HG03342 (cell line): ENCODE measurements around the gene IL5RA.
A peak's percentile ranks its signal among the peaks of the same experiment; 100 is the strongest.

Source experiments
- ATAC-seq: cut with Tn5 transposase; IDR thresholded peaks from one replicate; pipeline ENCODE4 v1.9.1; 2021; ENCODE audit warnings: mild to moderate bottlenecking, moderate library complexity; ENCODE audit not compliant: unreplicated experiment

IL5RA gene, protein sequence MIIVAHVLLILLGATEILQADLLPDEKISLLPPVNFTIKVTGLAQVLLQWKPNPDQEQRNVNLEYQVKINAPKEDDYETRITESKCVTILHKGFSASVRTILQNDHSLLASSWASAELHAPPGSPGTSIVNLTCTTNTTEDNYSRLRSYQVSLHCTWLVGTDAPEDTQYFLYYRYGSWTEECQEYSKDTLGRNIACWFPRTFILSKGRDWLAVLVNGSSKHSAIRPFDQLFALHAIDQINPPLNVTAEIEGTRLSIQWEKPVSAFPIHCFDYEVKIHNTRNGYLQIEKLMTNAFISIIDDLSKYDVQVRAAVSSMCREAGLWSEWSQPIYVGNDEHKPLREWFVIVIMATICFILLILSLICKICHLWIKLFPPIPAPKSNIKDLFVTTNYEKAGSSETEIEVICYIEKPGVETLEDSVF

DNA sequence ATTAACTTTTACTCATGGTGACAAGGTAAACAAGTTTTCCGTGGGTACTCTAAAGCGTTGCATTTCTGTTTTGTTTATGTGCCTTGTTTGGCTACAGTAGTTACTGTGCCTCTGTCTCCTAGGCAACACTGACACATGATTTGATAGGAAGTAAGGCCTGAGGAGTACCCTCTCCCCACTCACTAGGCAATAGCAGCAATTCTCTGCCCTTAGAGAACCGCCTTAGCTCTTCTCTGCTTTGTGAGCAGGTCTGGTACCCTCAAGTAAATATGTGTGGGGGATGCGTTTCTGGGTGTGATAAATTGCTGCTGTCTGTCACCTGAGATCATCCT, at the start of gene IL5RA:
TSS of gene IL5RA (minus strand) at position 76 of the 332 bp plus-strand sequence. CDS start 5,390 bp downstream, outside the sequence.
- ATAC-seq, result peak; percentile 68

DNA sequence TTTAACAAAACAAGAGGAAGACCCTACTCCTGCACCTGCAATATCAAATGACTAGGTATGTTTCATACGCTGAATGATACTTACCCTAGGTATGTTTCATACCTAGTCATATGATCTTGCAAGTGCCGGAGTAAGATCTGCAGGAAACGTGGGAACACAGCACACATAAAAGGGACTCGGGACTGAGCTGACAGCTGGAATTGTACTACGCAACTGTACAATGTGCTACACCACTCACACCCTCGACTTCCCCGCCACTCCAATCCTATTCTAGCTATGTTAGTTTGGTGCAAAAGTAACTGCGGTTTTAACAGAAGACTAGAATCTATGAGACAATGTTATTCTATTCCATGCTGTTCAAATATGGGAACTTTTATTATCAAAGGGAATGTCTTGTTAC, 47.3 kb upstream of the IL5RA start:
- no peak for ATAC-seq

DNA sequence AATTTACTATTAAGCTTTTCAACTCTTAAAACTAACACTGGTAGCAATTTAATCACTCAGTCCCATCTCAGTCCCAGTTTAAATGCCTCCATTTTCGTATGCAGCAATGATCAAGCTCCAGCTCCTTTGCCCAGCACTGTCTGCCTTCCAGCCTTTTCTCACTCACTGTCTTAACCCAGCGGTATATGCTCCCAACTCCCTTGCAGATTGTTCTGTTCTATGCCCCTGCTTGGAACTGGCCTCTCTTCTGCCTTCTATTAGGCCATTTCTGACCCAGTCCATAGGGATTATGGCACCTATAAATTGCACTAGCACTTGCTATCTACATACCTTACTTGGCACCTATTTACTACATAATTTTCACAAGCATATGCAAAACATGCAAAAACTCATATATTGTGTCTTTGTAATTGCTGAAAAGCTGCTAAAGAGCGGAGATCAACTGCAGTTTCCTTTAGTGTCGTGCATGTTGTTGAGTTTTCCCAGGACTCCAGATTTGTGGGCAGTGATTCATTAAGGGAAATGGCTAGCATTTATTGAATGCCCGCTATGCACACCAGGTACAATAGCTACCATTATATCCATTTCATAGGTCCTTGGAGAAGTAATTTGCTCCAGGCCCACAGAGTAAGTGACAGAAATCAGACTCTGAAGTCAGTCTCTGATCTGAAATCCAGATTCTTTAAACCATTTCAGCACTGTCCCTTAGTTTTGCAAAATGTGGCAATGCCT, 44.9 kb upstream of the IL5RA start:
- ATAC-seq, result no peak

DNA sequence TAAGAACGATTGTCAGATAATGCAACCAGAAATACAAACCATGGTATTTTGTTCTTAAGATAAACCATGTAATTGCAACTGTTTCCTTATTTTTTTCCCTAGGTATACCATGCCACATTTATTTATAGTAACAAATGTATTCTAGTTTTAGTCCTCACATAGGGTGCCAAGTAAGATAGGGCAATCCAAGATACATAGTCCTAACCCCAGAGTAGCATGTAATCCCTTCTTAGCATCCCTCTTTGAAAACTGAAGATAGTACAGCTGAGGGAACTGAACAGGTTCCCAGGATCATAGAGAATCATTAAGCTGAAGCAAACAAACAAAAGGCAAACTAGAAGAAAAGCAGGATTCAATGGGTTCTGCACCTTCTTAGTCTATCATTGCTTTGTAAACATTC, 41.3 kb upstream of the IL5RA start:
- ATAC-seq, result no peak

DNA sequence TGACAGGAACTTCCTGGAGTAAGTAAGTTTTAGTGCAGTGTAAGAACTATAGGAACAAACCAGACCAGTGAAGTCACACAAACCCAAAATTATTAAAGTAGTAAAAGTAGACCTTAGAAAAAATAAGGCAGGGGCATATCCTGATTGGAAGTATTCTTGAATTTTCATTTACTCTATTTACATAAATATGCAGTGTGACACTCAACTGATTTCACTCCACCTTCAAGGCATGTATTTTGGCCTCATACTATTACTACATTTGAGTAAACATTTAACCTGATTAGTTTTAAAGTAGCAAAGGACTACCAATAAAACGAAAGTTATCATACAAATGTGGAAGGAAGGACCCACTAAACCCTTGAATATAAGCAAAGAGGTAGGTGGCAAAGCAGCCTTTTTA, 39.4 kb upstream of the IL5RA start:
- no peak for ATAC-seq

DNA sequence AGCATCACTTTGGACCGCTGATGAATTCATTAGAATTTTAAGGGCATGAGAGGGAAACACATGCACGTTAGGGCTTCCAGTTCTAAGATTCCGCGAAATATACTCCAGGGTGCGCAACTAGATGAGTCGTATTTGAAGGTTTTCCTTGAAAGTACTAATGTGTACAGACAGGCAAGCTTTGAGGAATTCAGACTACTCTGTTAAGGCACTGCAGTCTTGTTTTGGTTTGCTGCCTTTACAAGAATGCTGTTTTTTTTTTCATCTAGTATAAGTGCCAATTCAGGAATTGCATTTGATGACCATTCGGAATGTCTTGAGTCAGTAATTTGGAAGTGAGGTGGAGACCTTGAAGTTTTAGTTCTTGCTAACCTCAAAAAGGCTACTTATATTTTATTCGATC, 35.7 kb upstream of the IL5RA start:
- no peak for ATAC-seq

DNA sequence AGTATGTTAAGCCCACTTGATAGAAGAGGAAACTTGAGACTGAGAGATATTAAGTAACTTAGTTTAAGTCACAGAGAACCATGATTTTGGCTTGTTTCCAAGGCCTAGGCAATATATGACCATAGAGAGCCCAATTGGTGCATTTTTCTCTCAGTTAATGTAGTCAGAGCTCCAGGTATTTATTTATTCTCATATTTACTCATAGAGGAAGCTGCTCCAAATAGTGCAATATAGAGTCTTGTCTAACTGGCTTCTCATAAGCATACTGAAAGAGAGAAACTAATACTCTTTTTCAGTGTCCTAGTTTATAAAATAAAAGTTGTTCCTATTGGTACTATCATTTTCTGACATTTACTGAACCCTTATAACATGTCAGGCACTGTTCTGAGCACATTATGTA, 31.8 kb upstream of the IL5RA start:
- no peak for ATAC-seq

DNA sequence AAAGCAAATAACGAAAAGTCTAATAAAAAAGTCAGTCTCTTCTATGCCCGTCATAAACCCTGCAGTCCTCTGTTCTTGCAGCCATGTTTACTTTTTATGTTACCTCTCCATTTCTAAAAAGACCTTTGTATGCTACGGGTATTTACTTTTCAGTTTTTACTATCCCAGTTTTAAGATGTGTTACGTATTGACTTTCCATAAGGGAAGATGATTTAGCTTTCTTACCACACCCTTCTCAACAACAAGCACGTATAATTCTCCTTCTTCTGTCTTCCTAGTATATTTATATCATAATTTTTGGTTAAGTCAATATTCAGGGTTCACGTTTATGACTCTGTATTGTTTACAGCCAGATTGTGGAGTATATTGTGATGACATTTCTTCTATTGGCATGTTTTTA, 27.4 kb upstream of the IL5RA start:
- ATAC-seq, result no peak

DNA sequence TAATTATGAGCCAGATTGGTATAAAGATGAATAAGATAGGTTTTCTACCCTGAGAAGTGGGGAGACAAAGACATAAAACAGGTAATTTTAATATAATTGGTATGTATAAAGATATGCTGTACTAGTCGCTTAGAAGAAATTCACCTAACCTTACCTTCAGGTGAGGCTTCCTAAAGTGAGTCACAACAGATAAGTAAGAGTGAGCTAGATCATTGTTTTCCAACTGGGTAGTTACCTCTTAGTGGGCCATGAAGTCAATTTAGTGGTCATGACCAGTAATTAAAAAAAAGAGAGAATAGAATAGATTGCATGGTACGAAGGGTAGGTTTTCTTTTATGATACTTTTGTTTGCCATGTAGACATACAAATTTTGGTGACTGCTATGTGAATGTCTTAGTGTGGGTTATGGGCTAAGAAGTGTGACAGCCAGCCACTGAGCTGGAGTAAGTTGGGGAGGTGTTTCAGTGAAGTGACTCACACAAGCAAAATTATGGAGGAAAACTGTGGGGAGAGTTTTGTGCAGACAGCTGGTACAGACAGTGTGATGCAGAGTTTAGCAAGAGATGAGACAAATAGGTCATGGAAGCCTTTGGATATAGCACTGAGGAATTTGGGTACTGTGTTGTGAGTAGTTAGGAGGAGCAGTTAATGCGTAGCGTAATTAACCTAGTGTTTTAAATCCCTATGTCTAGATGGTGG, 24.7 kb upstream of the IL5RA start:
- ATAC-seq, result no peak

DNA sequence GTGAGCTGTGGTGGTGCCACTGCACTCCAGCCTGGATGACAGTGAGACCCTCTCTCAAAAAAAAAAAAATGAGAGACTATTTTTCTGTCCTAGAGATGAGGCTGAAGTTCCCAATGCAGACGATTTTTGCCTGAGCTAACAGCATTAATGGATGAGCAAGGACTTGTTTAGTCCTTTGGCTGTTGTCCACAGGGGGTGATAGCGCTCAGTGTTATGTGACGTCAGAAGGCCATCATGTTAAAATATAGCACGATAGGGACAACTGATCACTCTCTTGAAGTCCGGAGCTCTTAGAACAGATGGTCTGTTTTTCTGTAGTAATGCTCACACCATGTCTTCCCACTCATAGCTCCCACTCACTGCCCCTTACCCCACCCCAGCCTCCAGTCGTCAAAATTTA, 23.3 kb upstream of the IL5RA start:
- ATAC-seq, result no peak

DNA sequence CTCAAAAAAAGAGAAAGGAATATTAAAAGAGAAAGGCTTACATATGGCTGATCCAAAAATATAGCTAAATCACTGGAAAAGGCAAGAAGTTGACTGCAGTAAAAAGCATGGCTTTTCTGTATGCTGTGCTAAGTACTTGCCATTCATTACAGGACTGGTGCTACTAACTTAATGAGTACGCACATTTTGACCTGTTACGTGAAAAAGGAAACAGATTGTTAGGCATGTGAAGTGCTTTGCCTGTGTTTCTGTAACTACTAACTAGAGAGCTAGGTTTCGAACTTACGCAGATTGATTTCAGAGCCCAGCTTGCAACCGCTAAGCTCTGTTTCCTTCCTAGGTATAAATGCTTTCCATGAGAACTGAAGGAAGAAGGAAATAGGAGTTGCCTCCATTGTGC, 19.4 kb upstream of the IL5RA start:
- ATAC-seq, result no peak

DNA sequence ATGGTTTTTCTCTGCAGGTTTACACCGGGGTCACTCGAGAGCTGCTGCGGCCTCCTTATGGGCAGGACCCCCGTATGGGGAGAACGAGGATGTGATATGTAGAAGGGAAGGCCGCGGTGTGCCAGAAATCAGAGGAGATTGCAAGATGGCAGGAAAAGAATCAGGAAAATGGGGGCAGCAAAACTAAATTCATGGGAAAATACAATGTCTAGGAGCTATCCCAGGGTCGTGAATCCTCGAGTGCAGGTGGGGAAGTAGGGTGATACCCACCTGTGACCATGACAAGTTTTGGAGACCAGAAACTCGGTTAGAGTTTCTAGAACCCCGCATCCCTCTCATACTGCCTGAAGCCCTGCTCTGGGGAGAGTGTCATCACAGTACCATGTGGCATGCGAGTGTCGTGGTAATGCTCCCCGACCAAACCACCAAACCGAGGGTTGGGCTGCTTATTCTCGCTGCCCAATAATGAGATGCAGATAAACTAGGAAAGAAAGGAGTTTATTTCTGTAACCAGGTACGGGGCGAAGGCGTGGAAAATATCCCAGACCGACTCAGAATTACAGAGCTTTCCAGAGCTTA, 17.3 kb upstream of the IL5RA start:
- ATAC-seq, result no peak

DNA sequence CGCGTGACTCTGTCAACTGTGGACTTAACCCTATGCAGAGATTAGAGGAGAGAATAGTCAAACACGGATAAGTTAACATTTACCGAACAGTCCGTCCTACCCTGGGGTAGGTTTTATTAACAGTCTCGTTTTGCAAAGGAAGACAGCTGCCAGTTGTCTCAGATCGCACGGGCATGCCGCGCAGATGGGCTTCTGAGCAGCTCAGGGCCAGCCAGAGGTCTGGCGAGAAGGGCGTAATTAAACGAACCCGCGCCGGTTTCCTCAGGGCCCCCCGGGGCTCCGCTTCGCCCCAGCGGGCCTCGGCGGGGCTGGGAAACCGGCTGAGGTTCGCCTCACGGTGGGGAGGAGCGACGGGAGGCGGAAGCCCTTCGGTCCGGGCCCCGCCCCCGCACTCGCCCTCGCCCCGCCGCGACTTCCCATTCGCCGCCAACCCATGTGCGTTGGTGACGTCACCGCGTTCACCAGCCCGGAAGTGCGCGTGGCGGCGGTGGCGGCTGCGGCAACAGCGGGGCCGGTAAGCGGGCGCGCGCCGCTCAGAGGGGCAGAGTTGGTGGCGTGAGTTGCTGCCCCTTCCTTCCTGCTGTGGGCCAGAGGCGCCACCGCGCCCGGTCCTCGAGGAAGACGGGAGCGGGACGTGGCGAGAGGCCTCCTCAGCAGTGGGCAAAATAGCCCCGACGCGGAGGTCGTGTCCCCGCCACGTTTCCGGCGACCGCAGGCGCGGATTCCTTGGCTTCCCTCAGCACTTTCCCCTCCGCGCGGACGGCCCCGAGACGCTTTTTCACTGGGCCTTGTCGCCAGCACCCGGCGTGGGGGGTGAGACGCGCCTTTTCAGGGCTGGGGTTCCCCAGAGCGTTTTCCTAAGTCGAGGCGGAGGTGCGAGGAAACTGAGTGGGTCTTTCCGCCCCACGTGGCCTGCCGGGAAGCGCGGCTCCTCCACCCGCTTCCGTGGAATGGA, 16.6 kb upstream of the IL5RA start, which contains the start of gene TRNT1:
TSS of gene TRNT1 (plus strand) at position 464 of the 955 bp plus-strand sequence. CDS start 2,101 bp downstream, outside the sequence.
- ATAC-seq, result peak; percentile 97

DNA sequence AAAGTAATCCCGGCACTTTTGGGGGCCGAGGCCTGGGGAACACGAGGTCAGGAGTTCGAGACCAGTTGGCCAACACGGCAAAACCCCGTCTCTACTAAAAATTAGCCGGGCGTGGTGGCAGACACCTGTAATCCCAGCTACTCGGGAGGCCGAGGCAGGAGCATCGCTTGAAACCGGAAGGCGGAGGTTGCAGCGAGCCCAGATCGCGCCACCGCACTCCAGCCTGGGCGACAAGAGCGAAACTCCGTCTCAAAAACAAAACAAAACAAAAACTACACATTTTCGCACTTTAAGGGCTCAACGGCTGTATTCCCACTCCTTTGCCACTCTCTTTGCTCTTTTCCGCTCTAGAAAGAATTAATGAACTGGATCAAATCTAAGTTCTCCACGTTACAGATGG, 15.8 kb upstream of the IL5RA start:
- no peak for ATAC-seq

DNA sequence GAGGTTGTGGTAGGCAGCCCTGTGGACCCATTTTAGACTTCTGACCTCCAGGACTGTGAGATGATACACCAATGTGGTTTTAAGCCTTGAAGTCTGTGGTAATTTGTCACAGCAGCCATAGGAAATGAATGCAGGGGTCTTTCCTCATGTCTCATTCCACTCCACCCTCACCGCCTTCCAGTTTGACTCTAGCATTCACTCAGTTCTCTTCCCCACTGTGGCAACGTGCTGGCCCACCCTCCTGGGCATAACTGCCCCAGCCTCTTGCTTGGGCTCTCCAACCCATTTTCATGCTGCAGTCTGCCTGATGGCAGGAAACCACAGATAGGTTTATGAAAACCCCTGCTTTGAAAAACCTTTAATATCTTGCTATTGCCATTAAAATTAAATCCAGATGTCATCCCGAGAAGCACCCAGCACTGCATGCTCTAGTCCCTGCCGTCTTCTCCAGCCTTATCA, 9.2 kb upstream of the IL5RA start:
- ATAC-seq, result no peak

DNA sequence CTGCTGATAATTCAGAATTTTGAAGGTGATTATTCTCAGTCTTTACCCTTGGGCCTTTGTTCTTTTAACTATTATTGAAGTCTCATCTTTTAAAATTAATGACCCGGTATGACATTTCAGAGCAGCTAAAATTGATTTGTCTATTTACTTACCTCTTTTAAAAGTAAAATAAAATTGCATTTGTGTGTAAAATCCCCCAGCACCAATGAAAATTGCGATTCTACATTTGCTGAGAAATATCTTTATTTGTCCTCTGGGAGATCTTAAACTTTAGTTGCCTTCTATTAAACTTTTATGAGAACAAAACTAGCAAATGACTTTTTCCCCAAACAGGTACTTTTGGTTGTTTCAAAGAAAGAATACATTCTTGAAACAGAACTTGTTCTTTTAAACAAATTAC, 7.5 kb upstream of the IL5RA start:
- no peak for ATAC-seq

DNA sequence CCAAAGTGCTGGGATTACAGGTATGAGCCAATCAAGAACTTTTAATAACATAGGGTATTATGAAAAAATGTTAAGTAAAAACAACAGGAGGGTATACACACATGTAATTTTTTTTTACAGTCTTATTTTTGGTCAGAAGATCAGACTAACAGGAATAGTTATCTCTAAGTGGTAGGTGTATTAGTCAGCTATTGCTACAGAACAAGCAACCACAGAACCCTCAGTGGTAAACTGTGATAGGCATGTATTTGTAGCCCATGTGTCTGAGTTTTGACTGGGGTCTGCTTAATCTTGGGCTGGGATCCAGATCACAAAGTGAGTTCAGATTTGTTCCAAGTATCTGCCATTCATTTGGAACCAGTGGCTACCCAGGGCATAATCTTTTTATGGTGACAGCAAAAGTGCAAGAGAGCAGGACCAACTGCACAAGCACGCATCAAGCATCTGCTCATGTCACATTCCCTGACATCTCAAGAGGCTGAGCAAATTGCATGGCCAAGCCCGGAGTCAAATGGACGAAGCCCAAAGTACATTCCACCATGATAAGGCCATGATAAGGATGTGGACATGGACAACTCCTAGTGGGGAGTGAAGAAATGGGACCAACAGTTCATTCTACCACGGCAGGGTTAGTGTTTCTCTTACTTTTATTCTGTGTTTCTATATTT, 3.0 kb upstream of the IL5RA start:
- ATAC-seq, result no peak

DNA sequence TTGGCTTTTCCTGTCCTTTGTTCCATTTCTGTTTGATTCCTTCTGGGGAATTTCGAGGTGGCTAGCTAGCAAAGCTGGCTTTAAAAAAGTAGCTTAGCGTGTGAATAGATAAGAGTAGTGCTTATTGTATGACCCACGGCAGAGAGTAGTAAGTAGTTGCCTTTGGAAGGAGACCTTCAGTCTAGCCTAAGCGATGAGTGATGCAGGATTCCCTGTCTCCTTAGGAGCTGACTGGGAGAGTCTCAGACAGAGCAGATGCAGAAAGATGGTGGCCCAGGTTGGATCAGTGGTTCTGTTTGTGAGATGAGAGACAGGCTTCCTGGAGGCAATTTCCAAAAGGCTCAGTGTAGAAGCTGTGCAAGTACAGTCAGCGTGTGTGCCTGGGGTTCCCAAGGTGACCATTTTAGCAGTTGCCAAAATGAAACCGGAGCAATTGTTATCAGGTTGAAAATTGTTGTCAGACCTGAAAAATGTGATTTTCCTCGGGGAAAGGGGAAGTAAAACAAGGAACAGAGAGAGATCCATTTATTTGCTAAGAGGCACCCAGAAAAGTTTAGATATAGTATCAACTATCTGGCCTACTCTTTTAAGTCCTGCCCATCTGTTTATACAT, 681 bp upstream of the IL5RA start:
- peak; percentile 44 for ATAC-seq
